HepG2 (cell line): ENCODE data around the gene GNAS. TPM values are rescaled to one million over a fixed set of nuclear protein-coding genes. Genes with fewer than 3 reads are reported as not detected.

Source experiments
- AGO2 ChIP-seq: fragments of 200-400 bp; formaldehyde crosslinking; optimal IDR thresholded peaks from 2 replicates; pipeline ENCODE3; 2017; ENCODE audit warnings: mild to moderate bottlenecking, low read depth, low read length, moderate library complexity
- ARID4A ChIP-seq: sonication (generic); formaldehyde crosslinking; IDR thresholded peaks from 2 replicates; pipeline ENCODE4 v1.5.0; 2020; ENCODE audit warnings: mild to moderate bottlenecking, missing genetic modification reagents, borderline replicate concordance
- ATF3 ChIP-seq: sonication (generic); formaldehyde crosslinking; IDR thresholded peaks from 2 replicates; pipeline ENCODE4 v1.4.0; 2020; ENCODE audit warnings: missing genetic modification reagents
- ATF7 ChIP-seq, 2 experiments: fragments of 450-650 bp in 1 of 2; sonication (generic) in 1 of 2; formaldehyde crosslinking in 1 of 2; IDR thresholded peaks; 2 replicates each; pipeline versions ENCODE4 v1.4.0 to v1.6.1; 2016 to 2020; ENCODE audit warnings: antibody characterized with exemption in 1 of 2, mild to moderate bottlenecking in 1 of 2, missing genetic modification reagents in 1 of 2
- BCL6 ChIP-seq: IDR thresholded peaks from 2 replicates; pipeline ENCODE4 v1.6.1; 2016; ENCODE audit warnings: missing genetic modification reagents, missing compliant biosample characterization
- FOXP4 ChIP-seq: sonication (generic); formaldehyde crosslinking; IDR thresholded peaks from 2 replicates; pipeline ENCODE4 v1.4.0; 2020; ENCODE audit warnings: missing genetic modification reagents
- HIVEP1 ChIP-seq: sonication (generic); formaldehyde crosslinking; IDR thresholded peaks from 2 replicates; pipeline ENCODE4 v1.4.0; 2020; ENCODE audit warnings: mild to moderate bottlenecking, missing genetic modification reagents
- NFRKB ChIP-seq: fragments of 450-650 bp; IDR thresholded peaks from 2 replicates; pipeline ENCODE4 v1.6.1; 2017
- ONECUT2 ChIP-seq: sonication (generic); formaldehyde crosslinking; IDR thresholded peaks from 2 replicates; pipeline ENCODE4 v1.4.0; 2020; ENCODE audit warnings: missing genetic modification reagents
- PRDM10 ChIP-seq: sonication (generic); formaldehyde crosslinking; IDR thresholded peaks from 2 replicates; pipeline ENCODE4 v1.4.0; 2020; ENCODE audit warnings: low read depth, missing genetic modification reagents
- ZNF160 ChIP-seq: sonication (generic); formaldehyde crosslinking; IDR thresholded peaks from 2 replicates; pipeline ENCODE4 v1.8.0; 2022; ENCODE audit warnings: mild to moderate bottlenecking, inconsistent platforms, missing genetic modification reagents
- ZNF251 ChIP-seq: sonication (generic); formaldehyde crosslinking; IDR thresholded peaks from 2 replicates; pipeline ENCODE4 v1.9.0; 2021; ENCODE audit warnings: mild to moderate bottlenecking, missing genetic modification reagents
- ZNF282 ChIP-seq: fragments of 450-650 bp; IDR thresholded peaks from 2 replicates; pipeline ENCODE4 v1.6.1; 2018; ENCODE audit not compliant: partially characterized antibody
- ZNF382 ChIP-seq: sonication (generic); formaldehyde crosslinking; IDR thresholded peaks from 2 replicates; pipeline ENCODE4 v1.5.0; 2020; ENCODE audit warnings: missing genetic modification reagents, mild to moderate bottlenecking, borderline replicate concordance
- ZNF746 ChIP-seq: sonication (generic); formaldehyde crosslinking; IDR thresholded peaks from 2 replicates; pipeline ENCODE4 v1.8.0; 2022; ENCODE audit warnings: mild to moderate bottlenecking, missing genetic modification reagents
- polyA plus RNA-seq, 8 experiments: library from polyadenylated mRNA; depleted of rRNA in 3 of 8; stranded (reverse) in 7 of 8; unstranded in 1 of 8; fragments of >200 nt; fragmentation: Illumina TruSeq in 4 of 8; extraction: Trizol in 4 of 8; gene quantifications; 2 replicates each; pipeline versions ENCODE4 v1.2.1 to v1.2.3, GENCODE V29; 2011 to 2016; ENCODE audit warnings: low read depth in 4 of 8, missing spikeins in 1 of 8, mixed read lengths in 1 of 8; ENCODE audit not compliant: insufficient read depth in 1 of 8
- total RNA-seq, 5 experiments: library from RNA; depleted of rRNA; stranded (reverse); fragments of >200 nt; fragmentation: Illumina TruSeq; extraction: Trizol; gene quantifications; 2 replicates each; pipeline ENCODE4 v1.2.3, GENCODE V29; 2016; ENCODE audit warnings: low read depth in 1 of 5

The GNAS gene
- total and polyA plus RNA-seq, 2 of the 13 experiments (the other 11 are each of a cell fraction or from before 2014, with no cell fraction given) = 407 to 1,008 TPM

GRCh38 chr20:58892141-58892931 is 39.8 kb downstream of the GNAS start (continued):
- TF ChIP-seq FOXP4 (CRISPR knock-in tag) (peak; percentile 33), NFRKB (no peak), ONECUT2 (CRISPR knock-in tag) (no peak), ATF7 (IDR thresholded peaks at IDR 0.05) (no peak), ATF7 (CRISPR knock-in tag; IDR thresholded peaks at IDR 0.05) (0 out of 2 replicates have a peak, but pooled peaks have one; percentile 53), ZNF160 (CRISPR knock-in tag) (peak; percentile 73; the same call in 1 of the 2 replicates), AGO2 (peak; percentile 45), ZNF251 (CRISPR knock-in tag) (no peak), ARID4A (CRISPR knock-in tag) (peak; percentile 54; the same call in 1 of the 2 replicates), PRDM10 (peak; percentile 43; the same call in 1 of the 2 replicates), HIVEP1 (peak; percentile 63; the same call in 1 of the 2 replicates), ZNF382 (no peak), ZNF282 (no peak), BCL6 (0 out of 2 replicates have a peak, but pooled peaks have one; percentile 11), ATF3 (peak; percentile 57), ZNF746 (CRISPR knock-in tag) (peak; percentile 77)
